ENCODE measurements around the gene PCBD1.

GRCh38 chr10:70885481-70885880 is 2.9 kb downstream of the PCBD1 start:
- TF ChIP-seq EP300 (IDR thresholded peaks at IDR 0.05) (no peak), CTCF (IDR thresholded peaks at IDR 0.05) (no peak)
